ENCODE measurements around the gene RBL2. TPM values are rescaled to one million over a fixed set of nuclear protein-coding genes. Genes with fewer than 3 reads are reported as not detected.

RBL2 gene
- total and polyA plus RNA-seq, 2 donors (not counting 3 experiments of a cell fraction or from before 2014, with no cell fraction given): 22.5 to 30.7 TPM

- peaks cover 21% of the 10 kb centered on the region for H3K4me1 ChIP-seq (ENCODE audit: control insufficient read depth, extremely low read depth, insufficient read depth, low read length)
Measured at GRCh38 chr16:53511084-53511402, 76.8 kb downstream of the RBL2 start.

More at GRCh38 chr16:53511084-53511402, 76.8 kb downstream of the RBL2 start:
- Histone ChIP-seq H3K4me3 (replicated peaks in 1 of 3; ENCODE audit: insufficient read depth in 1 of 3, low read depth in 1 of 3, low read length in 3 of 3) (no peak overlapping the region), H3K79me2 (ENCODE audit: control insufficient read depth, insufficient read depth, low read length) (no peaks in the 10 kb centered on the region), H3K4me2 (ENCODE audit: insufficient read depth, low read length) (no peak overlapping the region), H2AFZ (ENCODE audit: low read depth, low read length) (peak overlapping the region; percentile 28), H3K9ac (replicated peaks; ENCODE audit: extremely low read depth, insufficient read depth, low read length) (peak overlapping the region; percentile 78), H4K20me1 (replicated peaks; ENCODE audit: control insufficient read depth, extremely low read depth, insufficient read depth, low read length) (no peaks in the 10 kb centered on the region), H3K9me3 (replicated peaks; ENCODE audit: control insufficient read depth, insufficient read depth, low read length) (no peaks in the 10 kb centered on the region), H3K9me1 (replicated peaks; ENCODE audit: control insufficient read depth, extremely low read depth, insufficient read depth, low read length) (no peaks in the 10 kb centered on the region), H3K36me3 (ENCODE audit: control insufficient read depth in 2 of 2, extremely low read depth in 1 of 2, insufficient read depth in 2 of 2, low read length in 2 of 2) (no peaks in the 10 kb centered on the region), H3K27me3 (ENCODE audit: control insufficient read depth in 2 of 2, insufficient read depth in 2 of 2, low read length in 2 of 2) (no peaks in the 10 kb centered on the region), H3K27ac (ENCODE audit: insufficient read depth, low read depth, low read length) (peak overlapping the region; percentile 6)
- intact Hi-C loops (cut with micrococcal nuclease): loop anchor here (5.0 kb wide), 1 partner anchor 184 kb away; no protein-coding TSS in a partner anchor
- POLR2A ChIA-PET: no interaction called here
- DNase-seq (ENCODE audit: low read depth, low spot score) (no peak), FAIRE-seq (no peak)
- BruUV-seq (replicated peaks): no TSS peak
- CTCF ChIA-PET: no interaction called here
- dilution Hi-C loops (cut with MboI; ENCODE audit: extremely low pct_ligation_motif_present, low sequenced_read_pairs): no loop called here
- TF ChIP-seq FOS (IDR thresholded peaks at IDR 0.05; ENCODE audit: borderline replicate concordance, insufficient read depth, low read length): no peak
- TF ChIP-seq GATA2 (IDR thresholded peaks at IDR 0.05; ENCODE audit: insufficient read depth, insufficient read length, low read depth, low read length): no peak
- no peak for TF ChIP-seq MYC (IDR thresholded peaks at IDR 0.05; ENCODE audit: low read depth, low read length)
- TF ChIP-seq, protein P1, sequence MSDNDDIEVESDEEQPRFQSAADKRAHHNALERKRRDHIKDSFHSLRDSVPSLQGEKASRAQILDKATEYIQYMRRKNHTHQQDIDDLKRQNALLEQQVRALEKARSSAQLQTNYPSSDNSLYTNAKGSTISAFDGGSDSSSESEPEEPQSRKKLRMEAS (IDR thresholded peaks at IDR 0.05; ENCODE audit: insufficient read depth, insufficient read length): no peak
- TF ChIP-seq POLR2A (IDR thresholded peaks at IDR 0.05; ENCODE audit: low read depth, low read length): no peak
- no peak for TF ChIP-seq CTCF (IDR thresholded peaks at IDR 0.05; ENCODE audit: extremely low read depth in 1 of 2, insufficient read depth in 1 of 2, low read depth in 1 of 2, low read length in 2 of 2)
- no peak for TF ChIP-seq EZH2 (IDR thresholded peaks at IDR 0.05; ENCODE audit: borderline replicate concordance, low read depth, low read length, severe bottlenecking)
- no peak for TF ChIP-seq JUN (IDR thresholded peaks at IDR 0.05; ENCODE audit: borderline replicate concordance, insufficient read depth, insufficient read length, low read depth)

Data from endothelial cell of umbilical vein (primary cell).